NCI-H524 (cell line): Measurements from ENCODE around the gene COL23A1.

Experiments
- DNase-seq, 2 experiments: peaks; one replicate each; lab custom pipeline; 2025; lab: John Stamatoyannopoulos, UW

Gene COL23A1

DNA sequence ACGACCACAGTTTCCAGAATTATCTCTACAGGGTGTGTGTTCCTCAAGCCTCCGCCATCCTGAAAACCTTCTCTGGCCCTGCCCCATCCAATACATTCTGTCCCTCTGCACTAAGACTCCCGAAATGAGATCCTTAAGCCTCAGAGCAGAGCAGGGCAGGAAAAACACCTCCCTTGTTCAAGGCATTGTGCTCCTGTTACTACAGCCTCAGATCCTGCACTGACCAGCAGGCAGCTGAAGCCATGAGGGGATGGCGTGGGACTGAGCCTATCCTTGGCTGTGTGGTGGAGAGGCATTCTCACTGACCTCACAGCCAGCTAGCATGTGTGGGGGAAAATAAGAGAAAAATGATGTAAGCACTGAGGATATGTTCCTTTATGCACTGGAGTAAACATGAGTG is 250.9 kb downstream of the COL23A1 start:
- DNase-seq = no peak

DNA sequence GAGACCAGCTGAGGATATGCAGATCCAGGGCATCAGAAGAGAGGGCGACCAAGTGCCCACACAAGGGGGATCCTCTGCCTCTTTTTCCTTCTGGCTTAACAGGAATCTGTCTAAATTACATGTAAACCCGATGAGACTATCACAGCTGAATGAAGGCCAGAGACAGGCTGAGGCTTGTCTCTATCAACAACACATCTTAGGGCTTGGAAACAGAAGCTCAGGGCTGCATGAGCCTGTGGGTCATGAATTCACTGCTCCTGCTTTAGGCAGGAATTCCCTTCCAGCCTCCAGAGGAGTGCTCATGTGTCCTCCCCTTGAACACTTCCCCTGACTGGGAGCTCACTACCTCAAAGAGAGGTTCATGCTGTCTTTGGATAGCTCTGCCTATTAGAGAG is 251.4 kb downstream of the COL23A1 start:
- no peak for DNase-seq

DNA sequence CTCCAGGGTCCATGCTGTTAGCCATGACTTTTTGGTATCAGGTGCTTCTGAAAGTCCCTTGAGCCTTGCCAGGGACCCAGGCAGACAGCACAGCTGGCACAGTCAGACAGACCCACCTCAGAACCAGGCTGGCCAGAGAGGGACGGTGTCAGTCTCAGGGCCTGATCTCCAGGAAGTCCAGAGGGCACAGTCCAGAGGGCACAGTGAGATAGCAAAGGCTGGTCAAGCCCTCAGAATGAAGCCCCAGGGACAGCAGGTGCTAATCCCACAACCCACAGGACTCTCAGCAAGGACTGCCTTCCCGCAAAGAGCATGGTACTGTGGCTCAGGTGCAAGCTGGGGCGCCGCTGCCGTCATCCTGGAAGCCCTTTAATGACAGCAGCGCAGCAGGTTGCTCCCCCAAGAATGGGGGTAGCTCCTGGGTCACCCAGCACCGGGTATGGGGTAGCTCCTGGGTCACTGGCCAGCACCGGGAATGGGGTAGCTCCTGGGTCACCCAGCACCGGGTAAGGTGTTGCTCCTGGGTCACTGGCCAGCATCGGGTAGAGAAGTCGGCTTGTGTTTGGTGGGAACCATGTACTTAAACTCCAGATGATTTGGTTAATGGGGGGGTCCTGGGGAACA is 252.0 kb downstream of the COL23A1 start:
- no peak for DNase-seq

DNA sequence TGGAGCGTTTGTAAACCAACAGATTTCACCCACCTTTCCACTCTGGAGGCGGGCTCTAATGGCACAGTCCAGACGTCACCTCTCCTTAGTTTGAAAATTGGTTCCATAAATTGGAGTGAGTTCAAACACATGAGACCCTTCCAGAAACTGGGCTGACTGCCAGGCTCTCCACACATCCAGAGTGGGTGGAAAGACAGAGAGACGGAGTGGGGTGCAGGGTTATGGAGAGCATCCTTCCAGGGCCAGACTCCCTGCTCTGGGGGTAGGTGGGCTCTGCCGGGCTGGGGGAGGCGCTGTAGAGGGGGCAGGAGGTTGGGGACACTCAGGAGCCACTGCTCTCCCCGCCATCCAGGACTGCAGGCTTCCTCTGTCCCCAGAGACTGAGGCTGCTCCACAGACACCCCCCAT is 252.9 kb downstream of the COL23A1 start:
- DNase-seq = no peak

DNA sequence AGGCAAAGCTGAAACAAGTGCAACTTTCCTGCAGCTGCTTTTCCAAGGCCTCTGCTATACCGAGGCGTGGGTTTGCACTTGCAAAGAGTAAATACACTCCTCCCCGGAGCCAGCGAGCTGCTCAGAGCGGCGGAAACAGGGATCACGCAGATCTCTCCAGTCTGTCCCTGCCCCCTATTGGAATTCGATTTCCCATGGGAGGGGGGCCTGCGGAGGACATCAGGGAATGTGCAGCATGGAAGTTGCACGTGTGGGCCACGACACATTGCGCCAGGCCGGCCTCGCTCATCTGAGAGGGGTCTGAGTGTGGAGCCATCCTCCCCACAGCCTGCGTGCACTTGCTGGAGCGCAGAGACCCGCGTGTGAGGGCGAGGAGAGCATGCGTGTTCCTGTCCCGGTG is 253.3 kb downstream of the COL23A1 start:
- no peak for DNase-seq

DNA sequence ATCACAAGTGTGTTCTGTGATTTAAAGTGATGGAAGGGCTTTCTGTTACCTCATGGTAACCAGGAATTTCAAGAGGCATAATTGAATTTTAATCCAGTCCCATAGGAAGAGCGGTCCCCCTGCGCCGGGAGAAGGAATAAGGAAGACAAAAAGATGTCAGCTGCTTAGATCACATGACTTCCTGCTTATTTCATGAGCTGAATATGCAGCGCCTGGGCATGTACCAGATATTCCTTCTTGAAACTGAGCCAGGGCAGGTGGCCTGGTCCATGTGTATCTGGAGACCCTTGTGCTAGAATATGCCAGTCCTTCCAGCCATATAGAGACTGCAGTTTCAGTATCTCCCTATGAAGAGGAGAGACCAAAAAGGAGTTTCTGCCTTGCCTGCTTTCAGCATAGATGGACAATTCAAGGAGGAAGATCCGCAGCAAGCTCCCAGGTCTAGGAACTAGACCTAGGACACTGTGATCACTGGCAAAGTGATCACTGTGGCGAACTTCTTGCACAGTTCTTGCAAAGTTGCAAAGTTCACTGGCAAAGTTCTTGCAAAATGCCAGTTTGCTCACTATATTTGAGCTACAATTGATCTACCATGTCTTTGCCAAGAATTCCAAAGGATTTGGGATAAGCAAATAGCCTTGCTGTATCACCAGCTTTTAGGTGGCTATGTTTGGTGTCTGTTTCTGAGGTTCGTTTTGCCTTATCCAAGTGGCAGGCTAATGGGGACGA is 254.7 kb downstream of the COL23A1 start:
- no peak for DNase-seq

DNA sequence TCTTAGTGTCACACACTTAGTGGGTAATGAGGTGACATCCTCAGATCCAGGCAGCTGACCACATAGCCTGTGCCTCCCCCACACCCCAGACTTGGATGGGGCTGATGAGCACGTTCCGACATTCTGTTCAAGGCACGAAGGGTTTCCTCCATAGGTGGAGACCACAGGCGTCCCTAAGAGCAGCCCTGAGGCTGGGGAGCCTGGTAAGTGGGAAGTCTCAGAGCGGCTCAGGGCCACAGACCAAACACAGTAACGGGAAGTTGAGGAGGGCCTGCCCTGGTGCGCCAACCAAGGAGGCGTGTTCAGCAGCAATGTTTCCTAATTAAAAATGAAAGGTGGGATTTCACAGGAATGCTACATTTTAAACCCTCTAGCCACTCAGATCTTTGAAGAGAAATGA is 255.3 kb downstream of the COL23A1 start:
- DNase-seq = no peak

DNA sequence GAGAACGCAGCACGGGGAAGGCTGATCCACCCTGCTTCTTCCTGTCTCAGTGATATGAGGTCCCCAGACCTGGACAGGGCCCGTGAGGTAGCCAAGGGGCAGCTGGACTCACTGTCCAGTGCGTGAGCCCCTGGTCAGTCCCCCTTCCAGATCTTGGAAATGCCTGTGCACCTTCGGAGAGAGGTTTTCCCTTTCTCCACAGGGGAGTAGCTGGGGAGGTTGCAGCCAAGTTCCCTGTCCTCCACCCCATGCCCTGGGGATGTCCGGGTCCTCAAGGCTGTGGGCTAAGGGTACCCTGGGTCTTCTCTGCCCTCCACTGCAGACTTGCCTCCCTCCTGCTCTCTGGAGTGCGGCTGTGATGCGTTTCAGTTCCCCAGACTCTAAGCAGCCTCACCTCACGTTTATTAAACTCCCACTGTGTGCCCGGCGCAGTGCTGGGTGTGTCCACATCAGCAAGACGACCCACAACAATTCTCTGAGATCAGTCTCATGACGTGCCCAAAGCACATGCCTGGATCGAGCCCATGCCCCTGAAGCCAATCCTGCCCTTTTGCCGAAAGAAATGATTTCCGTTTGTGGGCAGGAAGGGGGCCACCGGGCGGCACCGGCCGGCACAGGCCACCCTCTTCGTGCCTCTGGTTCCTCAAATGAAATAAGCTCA is 256.2 kb downstream of the COL23A1 start:
- DNase-seq = no peak

DNA sequence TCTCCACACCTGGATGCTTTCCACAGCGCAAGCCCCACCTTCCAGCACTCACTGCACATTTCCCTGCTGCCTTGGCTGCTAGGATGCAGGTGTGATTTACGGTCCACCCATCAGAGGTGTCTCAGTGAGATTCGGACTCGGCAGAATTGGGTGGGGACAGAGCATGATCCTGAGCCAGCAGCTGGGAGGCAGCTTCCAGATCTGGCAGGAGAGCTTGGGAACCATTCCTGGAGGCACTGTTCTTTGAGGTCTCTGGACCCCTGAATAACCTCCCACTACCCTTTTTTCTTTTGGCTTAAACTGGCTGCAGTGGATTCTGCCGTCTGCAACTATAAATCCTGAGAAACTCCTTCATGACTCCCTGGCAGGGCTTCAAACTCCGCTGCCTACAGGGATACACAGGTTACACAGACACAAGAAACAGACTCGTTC is 258.0 kb downstream of the COL23A1 start:
- DNase-seq = no peak

DNA sequence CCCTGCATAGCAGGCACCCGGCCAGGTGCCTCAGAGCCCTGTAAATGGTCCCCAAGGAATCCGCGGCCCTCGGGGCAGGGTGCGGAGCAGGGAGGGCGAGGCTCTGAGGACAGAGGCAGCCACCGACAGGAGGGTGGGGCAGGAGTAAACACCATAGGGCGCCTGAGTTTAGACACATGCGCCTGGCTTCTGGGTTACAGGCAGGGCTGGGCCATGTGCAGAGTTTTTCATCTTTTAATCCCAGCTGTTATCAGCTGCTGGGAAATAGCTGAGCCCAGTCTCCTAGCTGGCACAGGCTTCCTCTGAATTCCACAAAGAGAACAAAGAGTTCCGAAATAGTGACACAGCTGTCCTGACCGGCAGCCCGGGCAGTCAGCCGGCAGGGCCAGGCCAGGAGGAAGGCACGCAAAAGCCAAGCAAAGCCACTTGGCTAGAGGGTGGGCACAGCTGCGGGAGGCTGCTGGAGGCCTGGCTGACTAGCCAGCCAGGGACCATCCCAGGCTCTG is 258.6 kb downstream of the COL23A1 start:
- no peak for DNase-seq

DNA sequence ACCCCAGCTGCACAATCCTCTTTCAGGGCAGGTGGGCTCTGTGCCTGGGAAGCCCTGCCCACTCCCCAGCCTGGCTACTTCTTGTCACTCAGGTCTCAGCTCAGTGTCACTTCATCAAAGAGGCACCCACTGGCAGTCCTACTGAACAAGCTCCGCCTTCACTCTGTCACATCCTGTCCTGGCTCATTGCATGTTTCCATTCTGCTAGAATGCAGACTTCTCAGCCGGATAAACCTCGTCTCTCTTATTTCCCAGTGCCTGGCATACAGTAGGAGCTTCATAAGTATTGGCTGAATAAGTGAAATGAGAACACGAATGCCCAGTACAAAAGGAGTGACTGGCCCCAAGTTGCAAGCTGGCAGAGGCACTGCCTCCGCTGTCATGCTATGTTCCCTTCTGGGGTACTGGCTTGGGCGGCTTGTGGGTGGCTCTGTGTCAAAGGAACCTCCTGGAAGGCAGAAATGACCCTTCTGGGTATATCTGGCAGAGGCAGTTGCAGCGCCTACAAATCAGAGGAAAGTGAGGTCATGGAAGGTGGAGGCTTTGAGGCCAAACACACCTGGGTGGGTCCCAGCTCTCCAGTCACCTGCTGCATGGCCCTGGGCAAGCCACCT is 259.3 kb downstream of the COL23A1 start:
- DNase-seq = no peak

DNA sequence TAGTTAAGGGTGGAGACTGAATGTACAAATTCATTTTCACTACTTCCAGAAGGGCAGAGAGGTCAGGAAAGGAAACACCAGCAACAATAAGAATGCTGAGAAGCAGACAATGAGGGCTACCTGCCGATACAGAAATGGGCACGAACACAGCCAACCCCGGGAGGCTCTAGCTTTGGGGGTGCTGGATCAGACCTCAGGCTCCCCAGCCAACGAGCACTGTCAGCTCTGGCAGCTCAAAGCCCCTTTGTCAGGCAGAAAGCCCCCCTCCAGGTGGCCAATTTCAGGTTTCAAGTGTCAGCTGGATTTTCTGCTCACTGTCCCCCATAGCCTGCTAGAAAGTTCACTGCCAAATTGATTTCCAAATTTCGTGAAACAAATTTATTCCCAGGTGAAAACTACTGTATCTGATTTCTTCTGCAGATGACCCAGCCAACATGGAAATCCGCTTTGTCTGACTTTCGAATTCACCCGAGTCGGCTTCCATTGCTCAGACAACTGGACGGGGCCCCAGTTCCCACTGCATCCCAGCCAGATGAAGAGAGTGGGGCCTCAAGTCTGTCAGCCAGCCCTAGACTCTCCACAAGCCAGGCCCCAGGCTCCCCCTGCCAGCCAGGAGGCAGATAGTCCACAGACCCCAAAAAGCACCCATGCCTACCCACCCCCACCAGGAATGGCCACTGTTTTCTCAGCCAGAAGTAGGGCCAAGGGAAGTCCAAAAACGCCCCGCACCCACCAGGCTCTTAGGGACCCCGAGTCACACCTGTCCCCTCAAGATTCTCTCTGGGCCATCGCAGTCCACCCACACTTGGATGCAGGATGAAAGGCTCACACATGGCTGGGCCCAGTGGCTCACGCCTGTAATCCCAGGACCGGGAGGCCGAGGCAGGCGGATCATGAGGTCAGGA is 261.1 kb downstream of the COL23A1 start:
- DNase-seq = no peak

DNA sequence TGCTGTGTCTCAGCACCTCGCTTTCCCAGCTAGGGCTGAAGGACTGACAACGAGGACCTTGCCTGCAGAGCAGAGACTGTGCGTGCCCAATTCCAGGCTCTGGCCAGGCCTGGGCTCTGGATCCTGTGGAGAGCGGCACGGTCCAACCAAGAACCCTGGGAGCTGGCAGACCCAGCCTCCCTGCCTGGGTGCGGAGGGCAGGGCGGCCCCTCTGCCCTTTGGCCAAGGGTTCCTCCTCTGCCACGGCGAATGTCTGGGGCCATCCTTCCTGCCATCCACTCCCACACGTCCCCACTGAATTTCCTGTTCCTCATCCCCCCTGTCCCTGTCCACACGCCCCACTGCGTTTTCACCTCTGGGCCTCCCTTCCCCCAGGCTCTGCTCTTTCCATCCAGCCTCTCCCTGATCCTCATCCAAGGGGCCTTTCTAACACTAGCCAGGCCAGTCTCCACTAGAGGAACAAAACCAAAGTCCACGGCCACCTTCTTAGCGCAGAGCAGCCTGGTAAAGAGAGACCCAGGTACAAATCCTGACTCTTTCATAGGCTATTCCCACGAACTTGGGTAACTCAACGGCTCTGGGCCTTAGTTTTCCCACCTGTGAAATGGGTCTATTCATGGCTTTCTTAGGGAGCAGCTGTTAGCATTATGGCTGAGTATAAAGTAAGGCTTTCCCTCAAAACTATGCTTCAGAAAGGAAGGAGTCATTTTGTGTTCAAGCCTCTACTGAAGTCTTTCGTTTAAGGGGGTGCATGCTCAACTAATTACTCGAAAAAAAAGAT is 262.1 kb downstream of the COL23A1 start:
- no peak for DNase-seq

DNA sequence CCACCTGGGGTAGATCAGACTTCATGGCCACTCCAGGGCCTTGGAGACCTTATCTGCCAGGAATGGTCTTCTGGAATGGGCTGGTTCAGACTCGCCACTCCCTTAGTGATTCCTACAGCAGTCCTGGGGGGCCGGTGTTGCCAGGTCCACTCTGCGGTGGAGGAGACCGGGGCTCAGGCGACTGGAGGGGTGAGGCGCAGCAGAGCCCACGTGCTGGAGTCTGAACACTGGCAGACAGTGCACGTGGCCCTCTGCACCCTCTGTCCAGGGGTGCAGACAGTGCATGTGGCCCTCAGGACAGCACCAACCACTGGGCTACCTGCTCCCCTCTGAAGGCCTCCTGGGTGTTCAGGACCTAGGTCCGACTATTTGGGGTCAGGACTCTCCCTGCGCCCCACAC is 262.7 kb downstream of the COL23A1 start:
- DNase-seq = no peak

DNA sequence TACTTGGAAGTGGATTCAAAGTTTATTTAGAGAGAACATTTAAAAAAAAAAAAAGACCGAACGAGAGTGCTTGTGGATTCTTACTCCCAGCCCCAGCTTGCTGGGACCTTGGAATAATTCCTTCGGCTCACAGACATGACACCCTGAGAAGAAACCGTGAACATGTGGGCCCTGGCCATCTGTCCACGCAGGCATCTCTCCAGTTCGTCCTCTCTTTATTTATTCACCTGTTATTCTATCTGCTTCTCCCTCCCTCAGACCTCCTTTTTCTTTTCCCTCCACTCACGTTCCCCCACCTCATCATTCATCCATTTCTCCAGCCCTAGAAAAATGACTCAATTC is 263.8 kb downstream of the COL23A1 start:
- DNase-seq = peak in 1 of 2 experiments; percentile 47

DNA sequence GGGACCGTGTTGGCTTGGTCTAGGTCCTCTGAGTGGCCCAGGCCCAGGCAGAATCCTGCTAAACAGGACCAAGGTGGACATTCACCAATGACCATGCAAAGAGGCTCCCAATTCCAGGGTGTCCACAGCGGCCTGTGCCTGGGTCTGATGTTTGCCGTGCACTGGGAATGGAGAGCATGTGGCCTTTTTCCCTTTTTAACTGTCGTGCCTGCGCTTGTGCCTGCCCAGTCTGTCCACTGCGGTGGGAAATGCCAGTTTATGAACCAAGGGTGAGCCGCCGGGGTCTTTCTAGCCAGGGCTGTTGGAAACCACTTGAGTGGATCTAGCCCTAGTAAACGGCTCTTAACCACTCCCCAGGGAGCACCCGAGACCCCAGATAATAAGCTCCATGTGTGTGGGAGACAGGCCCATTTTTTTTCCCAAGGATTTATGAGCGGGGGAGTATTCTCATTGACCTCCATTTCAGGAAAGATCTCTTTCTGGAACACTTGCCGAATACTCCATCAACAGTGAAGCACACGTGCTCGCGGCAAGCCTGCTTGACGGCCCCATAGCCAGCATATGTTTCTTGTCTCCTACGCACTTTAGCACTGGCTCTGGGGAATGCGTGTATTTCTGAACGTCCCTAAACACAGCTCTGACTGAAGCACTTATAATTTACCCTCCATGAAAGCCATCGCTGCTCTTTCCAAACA is 264.4 kb downstream of the COL23A1 start:
- peak; percentile 39 to 54 for DNase-seq

DNA sequence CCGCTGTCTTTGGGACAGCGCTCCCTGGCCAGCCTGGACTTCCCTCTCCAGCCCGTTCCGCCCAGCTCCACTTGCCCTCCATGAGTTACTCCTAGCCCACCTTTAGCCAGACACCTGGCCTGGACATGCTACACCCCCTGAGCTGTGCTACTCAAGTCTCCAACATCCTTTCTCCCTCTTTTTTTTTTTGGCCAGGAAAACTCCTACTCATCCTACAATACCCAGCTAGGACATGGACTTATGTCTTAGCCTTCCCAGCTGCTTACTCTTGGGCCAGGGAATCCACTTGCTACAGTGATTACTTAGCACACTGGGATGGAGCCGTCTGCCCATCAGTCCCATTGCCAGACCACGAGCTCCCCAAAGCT is 264.9 kb downstream of the COL23A1 start:
- no peak for DNase-seq

DNA sequence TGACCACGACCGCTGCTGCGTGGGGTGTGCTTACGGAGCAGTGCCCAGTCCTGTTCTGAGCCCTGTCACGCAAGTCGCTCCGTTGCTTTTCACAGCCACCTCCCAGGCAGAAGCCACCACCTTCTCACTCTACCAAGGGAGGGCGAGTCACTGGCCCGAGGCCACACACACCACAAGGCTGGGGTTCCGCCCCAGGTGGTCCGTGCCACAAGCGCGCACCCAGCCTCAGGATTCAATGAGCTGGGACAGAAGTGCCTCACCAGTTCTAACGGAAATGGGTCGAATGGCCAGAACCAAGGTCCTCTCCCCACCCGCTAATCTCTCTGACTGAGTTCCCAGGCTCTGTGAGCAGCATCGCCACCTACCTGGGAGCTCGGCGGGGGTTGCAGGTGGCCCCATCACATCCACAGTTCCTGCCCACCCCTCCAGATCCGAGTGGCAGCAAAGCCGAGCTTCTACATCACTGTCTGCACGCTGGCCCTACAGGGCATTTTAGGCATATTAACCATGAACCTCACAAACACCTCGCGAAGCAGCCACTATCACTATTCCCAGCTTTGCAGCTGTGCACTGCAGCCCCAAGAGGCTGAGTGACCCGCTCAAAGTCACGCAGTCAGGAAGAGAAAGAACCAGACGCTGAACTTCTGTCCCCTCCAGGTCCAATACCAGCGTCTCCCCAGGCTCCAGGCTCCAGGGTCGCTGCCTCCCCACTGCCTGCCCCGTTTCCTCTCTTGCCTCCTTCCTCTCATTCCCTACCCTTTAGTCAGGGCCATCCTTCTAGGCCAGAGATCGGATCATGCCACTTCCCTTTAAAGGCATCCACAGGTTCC is 265.5 kb downstream of the COL23A1 start:
- DNase-seq = no peak

DNA sequence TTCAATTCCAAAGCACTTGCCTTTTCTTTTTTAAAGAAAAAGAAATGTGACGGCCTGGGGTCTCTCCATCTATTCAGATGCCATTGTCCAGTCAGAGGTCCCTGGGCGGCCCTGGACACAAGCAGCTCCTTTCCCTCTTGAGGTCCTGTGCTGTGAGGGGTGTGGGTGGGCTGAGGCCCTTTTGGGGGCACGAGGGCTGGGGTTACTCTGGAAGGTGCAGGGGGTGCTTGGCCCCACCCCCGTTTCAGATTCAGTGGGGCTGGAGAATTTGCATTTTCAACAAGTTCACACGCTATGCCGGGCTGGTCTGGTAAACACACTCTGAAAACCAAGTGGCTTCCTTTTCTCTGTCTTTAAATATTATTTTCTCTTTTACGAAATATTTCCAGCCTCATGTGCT is 266.2 kb downstream of the COL23A1 start:
- no peak for DNase-seq

DNA sequence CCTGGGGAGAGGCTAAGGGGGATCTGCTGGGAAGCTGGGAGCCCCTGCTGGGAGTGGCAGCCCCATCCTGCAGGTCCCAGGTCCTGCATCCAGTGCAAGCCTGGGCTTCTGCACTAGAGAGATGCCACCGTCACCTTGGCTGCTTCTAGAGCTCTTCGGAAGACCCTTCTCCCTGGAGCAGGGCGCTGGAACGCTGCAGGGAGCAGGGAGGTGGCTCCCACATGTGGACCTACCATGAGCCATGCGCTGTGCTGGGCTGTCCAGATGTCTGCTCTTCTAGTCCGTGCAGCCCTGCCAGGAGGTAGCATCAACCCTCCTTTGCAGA is 266.7 kb downstream of the COL23A1 start:
- no peak for DNase-seq
